Skin epidermis (tissue), 12 donors: Measurements from ENCODE around the gene SEC23IP.
A peak's percentile ranks its signal among the peaks of the same experiment; 100 is the strongest.
"Not testable (repeated sequence)": the region's sequence is repeated elsewhere in the genome, so short reads cannot be mapped to it uniquely, and the experiment has no call there.

Source experiments
- H3K27ac ChIP-seq, 21 experiments: fragments of 200-600 bp; sonication (generic) in 11 of 21; one replicate each; pipeline ENCODE4 v1.5.0; 2020; ENCODE audit warnings: mild to moderate bottlenecking in 3 of 21, inconsistent platforms in 2 of 21, moderate library complexity in 2 of 21
- H3K4me3 ChIP-seq, 7 experiments: fragments of 200-600 bp; sonication (generic) in 2 of 7; one replicate each; pipeline ENCODE4 v1.5.0; 2020; ENCODE audit warnings: inconsistent platforms in 2 of 7, mild to moderate bottlenecking in 2 of 7, moderate library complexity in 1 of 7

The SEC23IP gene

GRCh38 chr10:119892188-119893065 lies at the start of gene SEC23IP:
TSS of gene SEC23IP (plus strand) at chr10:119892730. CDS start at chr10:119892783, 53 bp downstream.
- peak within 1 kb of the TSS; percentile 60 to 99 (median 81) for H3K4me3 ChIP-seq
- H3K27ac ChIP-seq = peak within 1 kb of the TSS; percentile 46 to 98 (median 88)

GRCh38 chr10:119845656-119846055 lies 46.9 kb upstream of the SEC23IP start:
- H3K27ac ChIP-seq = no peak overlapping the region
- H3K4me3 ChIP-seq = no peak overlapping the region

GRCh38 chr10:119849031-119849789 lies 43.3 kb upstream of the SEC23IP start:
- Histone ChIP-seq H3K4me3 (no peak overlapping the region), H3K27ac (no peak overlapping the region)

GRCh38 chr10:119849944-119850343 lies 42.6 kb upstream of the SEC23IP start:
- H3K27ac ChIP-seq = no peak overlapping the region
- no peak overlapping the region for H3K4me3 ChIP-seq

- Histone ChIP-seq H3K27ac (no peak overlapping the region), H3K4me3 (no peak overlapping the region)
Measured at GRCh38 chr10:119852277-119852676, 40.3 kb upstream of the SEC23IP start.

- H3K27ac ChIP-seq = no peak overlapping the region
- no peak overlapping the region for H3K4me3 ChIP-seq
Measured at GRCh38 chr10:119852822-119853221, 39.7 kb upstream of the SEC23IP start.

- no peak overlapping the region for H3K27ac ChIP-seq
- no peak overlapping the region for H3K4me3 ChIP-seq
Measured at GRCh38 chr10:119853574-119853973, 39.0 kb upstream of the SEC23IP start.

GRCh38 chr10:119858063-119858462 lies 34.5 kb upstream of the SEC23IP start:
- Histone ChIP-seq H3K27ac (no peak overlapping the region), H3K4me3 (no peak overlapping the region)

GRCh38 chr10:119859420-119860258 lies 32.9 kb upstream of the SEC23IP start:
- Histone ChIP-seq H3K4me3 (no peak overlapping the region), H3K27ac (no peak overlapping the region)

- Histone ChIP-seq H3K27ac (no peak overlapping the region), H3K4me3 (no peak overlapping the region)
Measured at GRCh38 chr10:119860866-119861607, 31.5 kb upstream of the SEC23IP start.

GRCh38 chr10:119862524-119862923 lies 30.0 kb upstream of the SEC23IP start:
- Histone ChIP-seq H3K4me3 (no peak overlapping the region), H3K27ac (no peak overlapping the region)

GRCh38 chr10:119863951-119864565 lies 28.5 kb upstream of the SEC23IP start:
- H3K27ac ChIP-seq = no peak overlapping the region
- no peak overlapping the region for H3K4me3 ChIP-seq

- Histone ChIP-seq H3K4me3 (no peak overlapping the region), H3K27ac (no peak overlapping the region)
Measured at GRCh38 chr10:119865699-119866240, 26.8 kb upstream of the SEC23IP start.

GRCh38 chr10:119867317-119867716 lies 25.2 kb upstream of the SEC23IP start:
- H3K27ac ChIP-seq = no peak overlapping the region
- no peak overlapping the region for H3K4me3 ChIP-seq

GRCh38 chr10:119869398-119869797 lies 23.1 kb upstream of the SEC23IP start:
- H3K27ac ChIP-seq, H3K4me3 ChIP-seq: not testable (repeated sequence)

- Histone ChIP-seq H3K4me3 (peak overlapping the region; percentile 56 to 94 (median 81)), H3K27ac (peak overlapping the region; percentile 68 to 96 (median 90))
Measured at GRCh38 chr10:119871881-119872609, 20.5 kb upstream of the SEC23IP start.

- peak within 1 kb of the TSS; percentile 56 to 94 (median 81) for H3K4me3 ChIP-seq
- peak within 1 kb of the TSS; percentile 68 to 96 (median 90) for H3K27ac ChIP-seq
Measured at GRCh38 chr10:119872610-119872859, 20.0 kb upstream of the SEC23IP start, which contains the start of gene MCMBP. TSS of gene MCMBP (minus strand) at chr10:119872843. CDS start at chr10:119872584, 259 bp downstream.
